H1 (cell line): ENCODE measurements around the gene SKIL. TPM values are rescaled to one million over a fixed set of nuclear protein-coding genes. Genes with fewer than 3 reads are reported as not detected.

Experiments
- CTCF ChIA-PET: fragments of 300-600 bp; sonication (Branson Sonifier 250); formaldehyde crosslinking; loops from one replicate; lab custom pipeline; 2021; ENCODE audit not compliant: partially characterized antibody; lab: Charles Lee
- POLR2A ChIA-PET: fragments of 300-600 bp; sonication (Branson Sonifier 250); formaldehyde crosslinking; loops from one replicate; lab custom pipeline; 2021; ENCODE audit warnings: inconsistent platforms; ENCODE audit not compliant: partially characterized antibody; lab: Charles Lee
- DNase-seq, 2 experiments: peaks; one replicate each; pipeline versions ENCODE4 v3.0.0 to v3.0.0-alpha.2; 2010 to 2022; ENCODE audit warnings: low spot score in 2 of 2, low read depth in 1 of 2, mixed read lengths in 1 of 2
- FAIRE-seq: peaks from 2 replicates; lab custom pipeline; 2011; peaks lifted over from hg19 to GRCh38; lab: Jason Lieb, UNC
- H2AFZ ChIP-seq: 2 replicates; pipeline ENCODE4 v1.8.1; 2012; ENCODE audit warnings: low read length, inconsistent platforms
- H2AK5ac ChIP-seq: 2 replicates; pipeline ENCODE4 v1.6.1; 2013; ENCODE audit warnings: low read depth, low read length
- H2BK120ac ChIP-seq: replicated peaks from 2 replicates; pipeline ENCODE3; 2013; ENCODE audit warnings: low read depth, low read length, inconsistent platforms
- H2BK12ac ChIP-seq: 2 replicates; pipeline ENCODE4 v1.6.1; 2013; ENCODE audit warnings: low read depth, low read length
- H2BK15ac ChIP-seq: 2 replicates; pipeline ENCODE4 v1.6.1; 2013; ENCODE audit warnings: low read length
- H2BK20ac ChIP-seq: 2 replicates; pipeline ENCODE4 v1.6.1; 2013; ENCODE audit warnings: low read length
- H2BK5ac ChIP-seq: 2 replicates; pipeline ENCODE4 v1.6.1; 2013; ENCODE audit warnings: low read depth, low read length
- H3K14ac ChIP-seq: 2 replicates; pipeline ENCODE4 v1.6.1; 2013; ENCODE audit warnings: inconsistent platforms; ENCODE audit not compliant: insufficient read length
- H3K18ac ChIP-seq: 2 replicates; pipeline ENCODE4 v1.6.1; 2013; ENCODE audit warnings: low read length; ENCODE audit errors: extremely low read depth
- H3K23ac ChIP-seq: 2 replicates; pipeline ENCODE4 v1.6.1; 2013; ENCODE audit warnings: inconsistent platforms; ENCODE audit not compliant: insufficient read length
- H3K23me2 ChIP-seq: 2 replicates; pipeline ENCODE4 v1.6.1; 2013; ENCODE audit warnings: low read depth, low read length
- H3K27ac ChIP-seq: 2 replicates; pipeline ENCODE4 v1.6.1; 2011; ENCODE audit warnings: low read depth, low read length, inconsistent platforms
- H3K27me3 ChIP-seq, 4 experiments: replicated peaks in 1 of 4; 1 replicate in 1 of 4; 2 replicates in 3 of 4; pipeline versions ENCODE4 v1.6.1 to v1.8.1; 2011 to 2013; ENCODE audit warnings: low read length in 3 of 4, mild to moderate bottlenecking in 3 of 4, inconsistent platforms in 2 of 4, mixed read lengths in 2 of 4, moderate library complexity in 1 of 4; ENCODE audit not compliant: control insufficient read depth in 3 of 4, insufficient read depth in 3 of 4; ENCODE audit errors: extremely low read depth in 1 of 4
- H3K36me3 ChIP-seq, 4 experiments: 2 replicates each; pipeline versions ENCODE4 v1.6.1 to v1.8.1; 2011 to 2013; ENCODE audit warnings: mild to moderate bottlenecking in 4 of 4, low read length in 3 of 4, moderate library complexity in 2 of 4, control low read depth in 1 of 4, inconsistent platforms in 1 of 4; ENCODE audit not compliant: insufficient read depth in 4 of 4, control insufficient read depth in 2 of 4
- H3K4ac ChIP-seq: replicated peaks from 2 replicates; pipeline ENCODE3; 2013; ENCODE audit warnings: low read length, low read depth, mixed read lengths, inconsistent platforms; ENCODE audit not compliant: insufficient read length
- H3K4me1 ChIP-seq, 4 experiments: replicated peaks in 1 of 4; 1 replicate in 1 of 4; 2 replicates in 3 of 4; pipeline versions ENCODE4 v1.6.1 to v1.8.1; 2011 to 2013; ENCODE audit warnings: low read length in 3 of 4, inconsistent platforms in 2 of 4, mixed read lengths in 1 of 4; ENCODE audit not compliant: insufficient read depth in 4 of 4, control insufficient read depth in 3 of 4
- H3K4me2 ChIP-seq, 2 experiments: 2 replicates each; pipeline versions ENCODE4 v1.6.1 to v1.8.1; 2011 to 2013; ENCODE audit warnings: low read depth in 2 of 2, low read length in 2 of 2, control low read depth in 1 of 2, inconsistent platforms in 1 of 2, mild to moderate bottlenecking in 1 of 2; ENCODE audit not compliant: insufficient read depth in 1 of 2
- H3K4me3 ChIP-seq, 4 experiments: fragments of 200-600, 300-600 bp in 1 of 4; sonication (generic), shearing (Covaris generic), sonication (Bioruptor Twin) in 1 of 4; 2 replicates each; pipeline versions ENCODE4 v1.5.1 to v1.8.1; 2011 to 2016; ENCODE audit warnings: low read length in 4 of 4, low read depth in 3 of 4, control low read depth in 2 of 4, inconsistent platforms in 2 of 4, mild to moderate bottlenecking in 2 of 4, mixed read lengths in 1 of 4, moderate library complexity in 1 of 4; ENCODE audit not compliant: insufficient read depth in 2 of 4; ENCODE audit errors: extremely low read depth in 1 of 4
- H3K56ac ChIP-seq: replicated peaks from 2 replicates; pipeline ENCODE3; 2013; ENCODE audit warnings: low read depth, mild to moderate bottlenecking, mixed read lengths, low read length, inconsistent platforms; ENCODE audit not compliant: insufficient read length
- H3K79me1 ChIP-seq: 2 replicates; pipeline ENCODE4 v1.6.1; 2013; ENCODE audit warnings: low read depth, low read length, control low read depth
- H3K79me2 ChIP-seq, 2 experiments: 2 replicates each; pipeline versions ENCODE4 v1.6.1 to v1.8.1; 2012 to 2013; ENCODE audit warnings: low read length in 2 of 2, mild to moderate bottlenecking in 2 of 2, inconsistent platforms in 1 of 2; ENCODE audit not compliant: insufficient read depth in 2 of 2, control insufficient read depth in 1 of 2
- H3K9ac ChIP-seq, 4 experiments: replicated peaks in 1 of 4; 1 replicate in 1 of 4; 2 replicates in 3 of 4; pipeline versions ENCODE4 v1.6.1 to v1.8.1; 2011 to 2013; ENCODE audit warnings: low read depth in 3 of 4, low read length in 3 of 4, control low read depth in 2 of 4, mild to moderate bottlenecking in 2 of 4, moderate library complexity in 2 of 4, inconsistent platforms in 1 of 4; ENCODE audit errors: extremely low read depth in 1 of 4
- H3K9me3 ChIP-seq, 2 experiments: 2 replicates each; pipeline versions ENCODE4 v1.6.1 to v1.8.1; 2012 to 2013; ENCODE audit warnings: mild to moderate bottlenecking in 2 of 2, moderate library complexity in 2 of 2, control low read depth in 1 of 2, inconsistent platforms in 1 of 2, low read depth in 1 of 2, low read length in 1 of 2, mixed read lengths in 1 of 2; ENCODE audit not compliant: insufficient read depth in 2 of 2
- H4K20me1 ChIP-seq, 2 experiments: replicated peaks in 1 of 2; 2 replicates each; pipeline versions ENCODE3 to v1.8.1; 2011 to 2013; ENCODE audit warnings: inconsistent platforms in 2 of 2, low read length in 2 of 2, mild to moderate bottlenecking in 1 of 2; ENCODE audit not compliant: insufficient read depth in 2 of 2, control insufficient read depth in 1 of 2
- H4K5ac ChIP-seq: 2 replicates; pipeline ENCODE4 v1.6.1; 2013; ENCODE audit warnings: low read length, low read depth, mixed read lengths, inconsistent platforms; ENCODE audit not compliant: insufficient read length
- H4K8ac ChIP-seq: 2 replicates; pipeline ENCODE4 v1.8.0; 2013; ENCODE audit warnings: mild to moderate bottlenecking, moderate library complexity, low read length, inconsistent platforms; ENCODE audit not compliant: insufficient read depth; ENCODE audit errors: extremely low read depth
- H4K91ac ChIP-seq: replicated peaks from 2 replicates; pipeline ENCODE3; 2013; ENCODE audit warnings: low read length, mixed read lengths, inconsistent platforms; ENCODE audit not compliant: insufficient read length
- CTCF ChIP-seq, 3 experiments: IDR thresholded peaks; 1 replicate in 2 of 3; 2 replicates in 1 of 3; pipeline versions ENCODE4 v1.5.1 to v1.6.1; 2011; ENCODE audit warnings: low read length in 3 of 3, mild to moderate bottlenecking in 3 of 3, inconsistent platforms in 2 of 3, low read depth in 1 of 3, moderate library complexity in 1 of 3; ENCODE audit not compliant: insufficient read depth in 1 of 3; ENCODE audit errors: control extremely low read depth in 1 of 3
- EP300 ChIP-seq, 2 experiments: IDR thresholded peaks; 1 replicate in 1 of 2; 2 replicates in 1 of 2; pipeline ENCODE4 v1.6.1; 2011 to 2012; ENCODE audit warnings: low read depth in 2 of 2, low read length in 2 of 2, mild to moderate bottlenecking in 2 of 2, borderline replicate concordance in 1 of 2, inconsistent platforms in 1 of 2, moderate library complexity in 1 of 2
- MAX ChIP-seq: IDR thresholded peaks from 2 replicates; pipeline ENCODE4 v1.6.1; 2012; ENCODE audit warnings: inconsistent platforms
- NANOG ChIP-seq: IDR thresholded peaks from 2 replicates; pipeline ENCODE4 v1.6.1; 2011; ENCODE audit warnings: low read length, low read depth, mild to moderate bottlenecking, inconsistent platforms; ENCODE audit not compliant: insufficient read depth, poor library complexity, severe bottlenecking
- NRF1 ChIP-seq: IDR thresholded peaks from 2 replicates; pipeline ENCODE4 v1.6.1; 2011; ENCODE audit warnings: mild to moderate bottlenecking, low read depth, low read length, improper control_type of control experiment
- SAP30 ChIP-seq: fragments of 300-600 bp; sonication (generic); IDR thresholded peaks from 2 replicates; pipeline ENCODE4 v1.7.1; 2012; ENCODE audit warnings: low read length, moderate library complexity, mild to moderate bottlenecking, inconsistent platforms; ENCODE audit not compliant: insufficient read depth, insufficient replicate concordance
- SIRT6 ChIP-seq: IDR thresholded peaks from one replicate; pipeline ENCODE4 v1.7.1; 2012; ENCODE audit warnings: low read length, inconsistent platforms
- TAF7 ChIP-seq: optimal IDR thresholded peaks from 2 replicates; pipeline ENCODE3; 2011; ENCODE audit warnings: low read depth, mild to moderate bottlenecking, inconsistent platforms, low read length, moderate library complexity, borderline replicate concordance
- WGBS, 2 experiments: shearing (Covaris generic) in 1 of 2; methylation state at CpG; one replicate each; pipeline versions ENCODE4 v1.1.6 to v1.1.7; 2013 to 2015; ENCODE audit warnings: low lambda C conversion rate in 2 of 2, mixed read lengths in 2 of 2, inconsistent platforms in 1 of 2, low coverage in 1 of 2, missing lambda C conversion rate in 1 of 2; ENCODE audit not compliant: insufficient replicate concordance in 2 of 2, insufficient coverage in 1 of 2, insufficient read length in 1 of 2; ENCODE audit errors: extremely low coverage in 1 of 2, missing lambda C conversion rate in 1 of 2; 5-methylcytosine and 5-hydroxymethylcytosine counted together
- polyA plus RNA-seq, 7 experiments: library from polyadenylated mRNA; depleted of rRNA in 3 of 7; stranded (reverse) in 5 of 7; unstranded in 2 of 7; fragments of >200 nt in 5 of 7; fragments of 200-250 nt in 2 of 7; gene quantifications; 1 replicate in 5 of 7; 2 replicates in 1 of 7; 4 replicates in 1 of 7; pipeline versions ENCODE4 v1.2.1 to v1.2.3, GENCODE V29; 2011 to 2013; ENCODE audit warnings: missing spikeins in 2 of 7, mixed read lengths in 2 of 7
- total RNA-seq: library from RNA; stranded (reverse); fragmentation: NEBNext Ultra II Directional; extraction: Animal tissue kit (Norgen Biotek cat#: 25700); gene quantifications from 2 replicates; pipeline ENCODE4 v1.2.1, GENCODE V29; 2021

SKIL gene
- total and polyA plus RNA-seq, 2 of the 8 experiments (the other 6 are each of a cell fraction or from before 2014, with no cell fraction given) = 13.2 to 277 TPM

- H4K8ac ChIP-seq = no peak overlapping the region
Observed at GRCh38 chr3:170346481-170347392, 10.8 kb upstream of the SKIL start.

More at GRCh38 chr3:170346481-170347392, 10.8 kb upstream of the SKIL start:
- no peak for FAIRE-seq
- H3K79me1 ChIP-seq = no peaks in the 10 kb centered on the region
- no peak overlapping the region for H3K9ac ChIP-seq
- 93% methylated on average over 12 of the region's 12 CpGs; no CpG with 5 or more reads in 1 of the 2 experiments for WGBS, 2 experiments
- H3K79me2 ChIP-seq = no peaks in the 10 kb centered on the region
- no peak overlapping the region for H3K4ac ChIP-seq
- ChIA-PET CTCF (interaction anchor here (0.9 to 1.1 kb wide), 2 partner anchors 11 to 22 kb away, joined by 3 to 5 read pairs; partner anchors contain the start of gene SKIL), POLR2A (no interaction called here)
- H3K56ac ChIP-seq = no peak overlapping the region
- no peak overlapping the region for H2BK20ac ChIP-seq
- no peak overlapping the region for H3K23ac ChIP-seq
- no peak overlapping the region for H4K91ac ChIP-seq
- H3K36me3 ChIP-seq = no peaks in the 10 kb centered on the region
- no peak overlapping the region for H2BK5ac ChIP-seq
- peaks cover 0 to 4% (median 0%) of the 10 kb centered on the region in 4 experiments; a peak in 1 of 7 replicates for H3K4me1 ChIP-seq
- no peak overlapping the region for H2AFZ ChIP-seq
- no peak overlapping the region for H3K4me2 ChIP-seq
- no peak overlapping the region for H3K27ac ChIP-seq
- no peak for DNase-seq
- H4K5ac ChIP-seq = no peak overlapping the region
- H2BK120ac ChIP-seq = no peak overlapping the region
- no peak overlapping the region for H2BK12ac ChIP-seq
- H2AK5ac ChIP-seq = no peak overlapping the region
- TF ChIP-seq CTCF (IDR thresholded peaks at IDR 0.05; ENCODE audit: control extremely low read depth in 1 of 3, insufficient read depth in 1 of 3, low read depth in 1 of 3, low read length in 3 of 3) = no peak
- TF ChIP-seq NANOG = no peak
- no peak for TF ChIP-seq SAP30
- TF ChIP-seq MAX = no peak
- no peak for TF ChIP-seq TAF7
- no peak for TF ChIP-seq NRF1
- TF ChIP-seq SIRT6 = no peak
- TF ChIP-seq EP300 (IDR thresholded peaks at IDR 0.05; ENCODE audit: borderline replicate concordance in 1 of 2, low read depth in 2 of 2, low read length in 2 of 2) = no peak
- no peak overlapping the region for H2BK15ac ChIP-seq
- no peaks in the 10 kb centered on the region for H3K27me3 ChIP-seq
- no peaks in the 10 kb centered on the region for H3K9me3 ChIP-seq
- no peak overlapping the region for H3K4me3 ChIP-seq
- H3K23me2 ChIP-seq = no peaks in the 10 kb centered on the region
- H4K20me1 ChIP-seq = no peaks in the 10 kb centered on the region
- no peak overlapping the region for H3K14ac ChIP-seq
- H3K18ac ChIP-seq = no peak overlapping the region
